Endodermal cell (in vitro differentiated cells): ENCODE data around the gene S100PBP. TPM values are rescaled to one million over a fixed set of nuclear protein-coding genes. Genes with fewer than 3 reads are reported as not detected.

Experiments used
- DNase-seq: peaks from one replicate; pipeline ENCODE4 v3.0.0-alpha.2; 2017
- H3K27ac ChIP-seq: 2 replicates; pipeline ENCODE4 v1.5.1; 2013; ENCODE audit warnings: mild to moderate bottlenecking, low read depth, low read length, moderate library complexity
- H3K27me3 ChIP-seq: 2 replicates; pipeline ENCODE4 v1.6.1; 2013; ENCODE audit warnings: mild to moderate bottlenecking, low read length, moderate library complexity; ENCODE audit not compliant: insufficient read depth, control insufficient read depth, poor library complexity, severe bottlenecking
- H3K36me3 ChIP-seq: 2 replicates; pipeline ENCODE4 v1.7.0; 2013; ENCODE audit warnings: mild to moderate bottlenecking, low read length, moderate library complexity; ENCODE audit not compliant: control insufficient read depth, insufficient read depth
- H3K4me1 ChIP-seq: one replicate; pipeline ENCODE4 v1.7.0; 2013; ENCODE audit warnings: low read length; ENCODE audit not compliant: control insufficient read depth, insufficient read depth
- H3K4me3 ChIP-seq: 2 replicates; pipeline ENCODE4 v1.5.1; 2013; ENCODE audit warnings: mild to moderate bottlenecking, low read length, moderate library complexity
- H3K9ac ChIP-seq: 2 replicates; pipeline ENCODE4 v1.6.1; 2013; ENCODE audit warnings: mild to moderate bottlenecking, low read length, moderate library complexity; ENCODE audit not compliant: poor library complexity, severe bottlenecking; ENCODE audit errors: extremely low read depth
- H3K9me3 ChIP-seq: 2 replicates; pipeline ENCODE4 v1.6.1; 2013; ENCODE audit warnings: mild to moderate bottlenecking, low read length, moderate library complexity; ENCODE audit not compliant: control insufficient read depth
- H3K27ac Mint-ChIP-seq: 2 replicates; pipeline ENCODE4 v1.8.0; 2020; ENCODE audit warnings: mixed read lengths
- H3K27me3 Mint-ChIP-seq: 2 replicates; pipeline ENCODE4 v1.8.0; 2021; ENCODE audit warnings: mild to moderate bottlenecking, mixed read lengths; ENCODE audit not compliant: insufficient read depth
- H3K36me3 Mint-ChIP-seq: 2 replicates; pipeline ENCODE4 v1.8.0; 2020; ENCODE audit warnings: low read depth, mixed read lengths
- H3K4me1 Mint-ChIP-seq: 2 replicates; pipeline ENCODE4 v1.8.0; 2020; ENCODE audit warnings: mixed read lengths
- H3K4me3 Mint-ChIP-seq: 2 replicates; pipeline ENCODE4 v1.8.0; 2020; ENCODE audit warnings: mild to moderate bottlenecking, moderate library complexity, mixed read lengths
- H3K9me3 Mint-ChIP-seq: 2 replicates; pipeline ENCODE4 v1.8.0; 2020; ENCODE audit warnings: mild to moderate bottlenecking, mixed read lengths
- CTCF ChIP-seq: fragments of 200-600 bp; sonication (generic); conservative IDR thresholded peaks from 2 replicates; pipeline ENCODE4 v1.5.0; 2021; ENCODE audit warnings: antibody characterized with exemption, mild to moderate bottlenecking
- WGBS, 2 experiments: methylation state at CpG; one replicate each; pipeline versions ENCODE4 v1.1.5 to v1.1.7; 2013; ENCODE audit warnings: missing lambda C conversion rate in 2 of 2, mixed read lengths in 1 of 2; ENCODE audit not compliant: insufficient coverage in 1 of 2, insufficient read length in 1 of 2; 5-methylcytosine and 5-hydroxymethylcytosine counted together
- total RNA-seq, 2 donors: library from RNA; stranded (reverse); fragmentation: NEBNext Ultra II Directional in 1 of 2; extraction: Animal tissue kit (Norgen Biotek cat#: 25700) in 1 of 2; gene quantifications; 2 replicates in 1 of 2; 3 replicates in 1 of 2; pipeline ENCODE4 v1.2.1, GENCODE V29; 2021

The S100PBP gene
- total RNA-seq, 2 donors from 2014 or later, result 91.4 to 112 TPM

DNA sequence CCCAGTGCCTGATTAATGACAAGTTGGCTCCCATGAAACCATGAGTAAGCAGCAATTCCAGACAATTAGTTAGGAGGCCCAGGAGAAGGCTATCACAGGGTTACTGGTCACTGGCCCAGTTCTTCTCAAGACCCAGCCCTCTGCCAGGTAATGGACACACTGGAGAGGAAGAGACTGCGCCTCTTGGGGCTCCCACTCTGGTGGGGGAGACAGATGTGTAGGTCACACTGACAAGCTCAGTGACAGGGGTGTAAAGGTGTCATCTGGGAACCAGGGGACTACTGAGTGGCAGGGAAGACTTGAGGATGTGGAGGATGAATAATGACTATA, 73.8 kb downstream of the S100PBP start:
- Mint-ChIP-seq H3K4me1 (no peaks in the 10 kb centered on the region), H3K27me3 (peaks cover 89% of the 10 kb centered on the region), H3K36me3 (no peaks in the 10 kb centered on the region), H3K9me3 (peaks cover 6% of the 10 kb centered on the region), H3K4me3 (no peak overlapping the region), H3K27ac (no peak overlapping the region)
- Histone ChIP-seq H3K4me3 (no peak overlapping the region), H3K9me3 (no peaks in the 10 kb centered on the region), H3K27me3 (peaks cover 79% of the 10 kb centered on the region), H3K27ac (no peak overlapping the region), H3K9ac (no peak overlapping the region), H3K36me3 (no peaks in the 10 kb centered on the region), H3K4me1 (no peaks in the 10 kb centered on the region)
- 96 to 100% methylated on average over 1 of the region's 1 CpG for WGBS, 2 experiments
- DNase-seq, result no peak
- TF ChIP-seq CTCF, result no peak

- no peaks in the 10 kb centered on the region for H3K36me3 Mint-ChIP-seq
- DNase-seq, result no peak
- no peaks in the 10 kb centered on the region for H3K4me1 Mint-ChIP-seq
- Histone ChIP-seq H3K27ac (no peak overlapping the region), H3K27me3 (peaks cover 77% of the 10 kb centered on the region), H3K4me1 (no peaks in the 10 kb centered on the region), H3K36me3 (no peaks in the 10 kb centered on the region), H3K9me3 (no peaks in the 10 kb centered on the region), H3K4me3 (no peak overlapping the region), H3K9ac (no peak overlapping the region)
- H3K4me3 Mint-ChIP-seq, result no peak overlapping the region
- 93 to 100% methylated on average over 2 to 3 of the region's 3 CpGs for WGBS, 2 experiments
- peaks cover 92% of the 10 kb centered on the region for H3K27me3 Mint-ChIP-seq
- H3K27ac Mint-ChIP-seq, result no peak overlapping the region
- TF ChIP-seq CTCF, result no peak
- H3K9me3 Mint-ChIP-seq, result peaks cover 6% of the 10 kb centered on the region
These were observed 74.2 kb downstream of the S100PBP start for GRCh38 chr1:32891630-32892029.

- 31 to 66% methylated on average over 20 to 49 of the region's 49 CpGs for WGBS, 2 experiments
- Mint-ChIP-seq H3K27me3 (peaks cover 92% of the 10 kb centered on the region), H3K4me1 (no peaks in the 10 kb centered on the region), H3K27ac (no peak overlapping the region), H3K36me3 (no peaks in the 10 kb centered on the region), H3K4me3 (peak overlapping the region; percentile 53), H3K9me3 (peaks cover 6% of the 10 kb centered on the region)
- Histone ChIP-seq H3K27ac (no peak overlapping the region), H3K27me3 (peaks cover 70% of the 10 kb centered on the region), H3K36me3 (no peaks in the 10 kb centered on the region), H3K4me1 (no peaks in the 10 kb centered on the region), H3K9me3 (no peaks in the 10 kb centered on the region), H3K4me3 (peak overlapping the region; percentile 71), H3K9ac (no peak overlapping the region)
- DNase-seq, result peak; percentile 93
- TF ChIP-seq CTCF, result peak; percentile 100
These were observed 75.1 kb downstream of the S100PBP start for GRCh38 chr1:32892368-32893197.
